SU-DHL-6 (cell line): Measurements from ENCODE around the gene NDFIP1.

Source experiments
- H2AFZ ChIP-seq: fragments of 200-600 bp; sonication (generic); 2 replicates; pipeline ENCODE4 v1.6.1; 2014; ENCODE audit warnings: low read depth, mild to moderate bottlenecking, moderate library complexity, mixed read lengths, antibody characterized with exemption, low read length; ENCODE audit not compliant: severe bottlenecking
- H3F3A ChIP-seq: fragments of 200-600 bp; shearing (Covaris generic); 2 replicates; pipeline ENCODE4 v1.6.0; 2016; ENCODE audit warnings: antibody characterized with exemption, mild to moderate bottlenecking; ENCODE audit not compliant: insufficient read depth
- H3K27ac ChIP-seq: fragments of 200-600 bp; sonication (generic); 2 replicates; pipeline ENCODE4 v1.5.1; 2016; ENCODE audit warnings: low read depth, mild to moderate bottlenecking, low read length, moderate library complexity, mixed read lengths
- H3K27me3 ChIP-seq: fragments of 200-600 bp; sonication (generic), shearing (Covaris generic); 2 replicates; pipeline ENCODE4 v1.6.0; 2014; ENCODE audit warnings: mild to moderate bottlenecking, low read length
- H3K36me3 ChIP-seq: fragments of 200-600 bp; sonication (generic); 2 replicates; pipeline ENCODE4 v1.6.1; 2014; ENCODE audit warnings: mild to moderate bottlenecking, low read length, mixed read lengths
- H3K4me2 ChIP-seq: fragments of 300-600, 200-600 bp; shearing (Covaris generic), sonication (generic); 2 replicates; pipeline ENCODE4 v1.6.0; 2014; ENCODE audit warnings: low read length, low read depth, mild to moderate bottlenecking; ENCODE audit not compliant: poor library complexity, severe bottlenecking
- H3K4me3 ChIP-seq: fragments of 200-600 bp; sonication (generic); 2 replicates; pipeline ENCODE4 v1.5.1; 2014; ENCODE audit warnings: antibody characterized with exemption, low read length, mild to moderate bottlenecking, mixed read lengths; ENCODE audit not compliant: insufficient read depth, poor library complexity, severe bottlenecking
- H3K79me2 ChIP-seq: fragments of 200-600 bp; sonication (generic); 2 replicates; pipeline ENCODE4 v1.6.1; 2014; ENCODE audit warnings: mild to moderate bottlenecking, low read length, moderate library complexity; ENCODE audit not compliant: insufficient read depth
- H3K9ac ChIP-seq: fragments of 200-600 bp; sonication (generic); 2 replicates; pipeline ENCODE4 v1.7.0; 2014; ENCODE audit warnings: mild to moderate bottlenecking, low read length
- H3K9me2 ChIP-seq: fragments of 200-600 bp; sonication (generic); replicated peaks from 2 replicates; pipeline ENCODE4 v1.6.1; 2014; ENCODE audit warnings: low read length; ENCODE audit not compliant: insufficient read depth
- H3K9me3 ChIP-seq: fragments of 200-600 bp; sonication (generic); 2 replicates; pipeline ENCODE4 v1.6.1; 2014; ENCODE audit warnings: low read length, mixed read lengths; ENCODE audit not compliant: insufficient read depth
- H4K20me1 ChIP-seq: fragments of 200-600 bp; sonication (generic); 2 replicates; pipeline ENCODE4 v1.6.1; 2014; ENCODE audit warnings: low read depth, mild to moderate bottlenecking, antibody characterized with exemption, low read length, moderate library complexity, mixed read lengths
- EZH2phosphoT487 ChIP-seq: fragments of 200-600 bp; sonication (generic), shearing (Covaris generic); conservative IDR thresholded peaks from 2 replicates; pipeline ENCODE4 v1.6.1; 2018; ENCODE audit warnings: mild to moderate bottlenecking, antibody characterized with exemption, low read length, moderate library complexity, mixed read lengths
- TF ChIP-seq, protein P1 (sequence below): fragments of 200-600 bp; sonication (generic); IDR thresholded peaks from one replicate; pipeline ENCODE4 v1.5.1; 2017; ENCODE audit warnings: antibody characterized with exemption, mild to moderate bottlenecking, low read length, moderate library complexity; ENCODE audit not compliant: insufficient read depth, poor library complexity, severe bottlenecking

NDFIP1 gene

DNA sequence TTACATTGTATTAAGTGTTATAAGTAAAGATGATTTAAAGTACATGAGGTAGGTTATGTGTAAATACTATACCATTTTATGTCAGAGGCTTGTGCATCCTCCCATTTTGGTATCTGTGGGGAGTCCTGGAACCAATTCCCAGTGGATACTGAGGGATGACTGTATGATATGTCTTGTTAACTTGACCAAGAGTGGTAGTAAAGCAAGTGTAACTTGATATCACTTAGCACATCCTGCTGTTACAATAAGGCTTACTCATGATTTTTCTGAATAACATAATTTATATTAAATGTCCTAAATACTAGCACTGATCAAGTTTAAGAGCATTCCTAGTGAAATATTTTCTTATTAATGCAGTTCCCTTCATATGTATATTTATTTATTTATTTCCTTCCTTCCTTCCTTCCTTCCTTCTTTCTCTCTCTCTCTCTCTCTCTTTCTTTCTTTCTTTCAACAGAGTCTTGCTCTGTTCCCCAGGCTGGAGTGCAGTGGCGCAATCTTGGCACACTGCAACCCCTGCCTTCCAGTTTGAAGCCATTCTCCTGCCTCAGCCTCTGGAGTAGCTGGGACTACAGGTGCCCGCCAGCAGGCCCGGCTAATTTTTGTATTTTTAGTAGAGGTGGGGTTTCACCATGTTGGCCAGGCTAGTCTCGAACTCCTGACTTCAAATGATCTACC, 7.5 kb downstream of the NDFIP1 start:
- Histone ChIP-seq H3K4me2 (no peak overlapping the region), H3K27me3 (no peaks in the 10 kb centered on the region), H3F3A (no peaks in the 10 kb centered on the region), H3K4me3 (no peak overlapping the region), H2AFZ (no peak overlapping the region), H4K20me1 (no peaks in the 10 kb centered on the region), H3K79me2 (no peaks in the 10 kb centered on the region), H3K9me2 (no peaks in the 10 kb centered on the region), H3K36me3 (no peaks in the 10 kb centered on the region), H3K27ac (no peak overlapping the region), H3K9ac (no peak overlapping the region), H3K9me3 (no peaks in the 10 kb centered on the region)
- TF ChIP-seq, protein P1, sequence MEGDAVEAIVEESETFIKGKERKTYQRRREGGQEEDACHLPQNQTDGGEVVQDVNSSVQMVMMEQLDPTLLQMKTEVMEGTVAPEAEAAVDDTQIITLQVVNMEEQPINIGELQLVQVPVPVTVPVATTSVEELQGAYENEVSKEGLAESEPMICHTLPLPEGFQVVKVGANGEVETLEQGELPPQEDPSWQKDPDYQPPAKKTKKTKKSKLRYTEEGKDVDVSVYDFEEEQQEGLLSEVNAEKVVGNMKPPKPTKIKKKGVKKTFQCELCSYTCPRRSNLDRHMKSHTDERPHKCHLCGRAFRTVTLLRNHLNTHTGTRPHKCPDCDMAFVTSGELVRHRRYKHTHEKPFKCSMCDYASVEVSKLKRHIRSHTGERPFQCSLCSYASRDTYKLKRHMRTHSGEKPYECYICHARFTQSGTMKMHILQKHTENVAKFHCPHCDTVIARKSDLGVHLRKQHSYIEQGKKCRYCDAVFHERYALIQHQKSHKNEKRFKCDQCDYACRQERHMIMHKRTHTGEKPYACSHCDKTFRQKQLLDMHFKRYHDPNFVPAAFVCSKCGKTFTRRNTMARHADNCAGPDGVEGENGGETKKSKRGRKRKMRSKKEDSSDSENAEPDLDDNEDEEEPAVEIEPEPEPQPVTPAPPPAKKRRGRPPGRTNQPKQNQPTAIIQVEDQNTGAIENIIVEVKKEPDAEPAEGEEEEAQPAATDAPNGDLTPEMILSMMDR: no peak
- no peak for TF ChIP-seq EZH2phosphoT487

DNA sequence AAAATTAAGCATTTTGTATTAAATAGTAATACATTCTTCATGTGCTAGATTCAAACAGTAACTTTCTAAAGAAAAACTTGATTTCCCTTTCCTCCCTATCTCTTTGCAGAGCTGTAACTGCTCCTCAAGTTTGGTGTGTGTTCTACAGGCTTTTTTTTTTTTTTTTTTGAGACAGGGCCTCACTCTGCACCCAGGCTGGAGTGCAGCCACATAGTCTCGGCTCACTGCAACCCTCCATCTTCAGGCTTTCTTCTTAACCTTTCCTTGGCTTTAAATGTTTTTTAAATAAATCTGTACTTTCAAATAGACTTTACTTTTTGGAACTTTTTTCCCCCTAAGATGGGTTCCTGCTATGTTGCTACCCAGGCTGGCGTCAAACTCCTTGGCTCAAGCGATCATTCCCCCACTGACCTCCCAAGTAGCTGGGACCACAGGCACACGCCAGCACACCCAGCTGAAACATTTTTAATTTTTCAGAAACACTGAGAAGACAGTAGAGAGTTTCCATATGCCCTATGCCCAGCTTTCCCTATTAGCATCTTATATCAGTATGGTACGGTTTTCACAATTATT, 9.1 kb downstream of the NDFIP1 start:
- Histone ChIP-seq H3K27me3 (no peaks in the 10 kb centered on the region), H3K9ac (no peak overlapping the region), H4K20me1 (no peaks in the 10 kb centered on the region), H3K27ac (no peak overlapping the region), H3F3A (no peaks in the 10 kb centered on the region), H3K4me3 (no peak overlapping the region), H3K4me2 (no peak overlapping the region), H3K9me3 (no peaks in the 10 kb centered on the region), H3K79me2 (no peaks in the 10 kb centered on the region), H3K36me3 (no peaks in the 10 kb centered on the region), H2AFZ (no peak overlapping the region), H3K9me2 (no peaks in the 10 kb centered on the region)
- TF ChIP-seq, protein P1: no peak
- TF ChIP-seq EZH2phosphoT487: no peak

DNA sequence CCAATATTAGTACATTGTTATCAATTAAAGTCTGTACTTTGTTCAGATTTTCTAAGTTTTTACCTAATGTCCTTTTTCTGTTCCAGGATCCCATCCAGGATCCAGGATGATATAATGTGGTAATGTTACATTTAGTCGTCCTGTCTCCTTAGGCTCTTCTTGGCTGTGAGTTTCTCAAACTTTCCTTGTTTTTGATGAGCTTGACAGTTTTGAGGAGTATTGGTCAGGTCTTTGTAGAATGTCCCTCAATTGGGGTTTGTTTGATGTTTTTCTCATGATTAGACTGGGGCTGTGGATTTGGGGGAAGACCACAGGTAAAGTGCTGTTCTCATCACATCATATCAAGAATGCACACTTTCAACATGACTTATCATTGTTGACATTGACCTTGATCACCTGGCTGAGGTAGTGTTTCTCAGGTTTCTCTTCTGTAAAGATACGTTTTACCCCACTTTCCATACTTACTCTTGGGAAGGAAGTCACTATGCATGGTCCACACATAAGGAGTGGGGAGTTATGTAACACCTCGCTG, 9.6 kb downstream of the NDFIP1 start:
- no peaks in the 10 kb centered on the region for H3K79me2 ChIP-seq
- no peak overlapping the region for H3K4me2 ChIP-seq
- TF ChIP-seq, protein P1: no peak
- no peak for TF ChIP-seq EZH2phosphoT487
- no peak overlapping the region for H2AFZ ChIP-seq
- no peak overlapping the region for H3K4me3 ChIP-seq
- no peak overlapping the region for H3K9ac ChIP-seq
- no peaks in the 10 kb centered on the region for H3K9me3 ChIP-seq
- no peaks in the 10 kb centered on the region for H3F3A ChIP-seq
- H3K27ac ChIP-seq: no peak overlapping the region
- H4K20me1 ChIP-seq: no peaks in the 10 kb centered on the region
- no peaks in the 10 kb centered on the region for H3K36me3 ChIP-seq
- no peaks in the 10 kb centered on the region for H3K9me2 ChIP-seq
- H3K27me3 ChIP-seq: no peaks in the 10 kb centered on the region
